ENCODE data around the gene MYH10. TPM values are rescaled to one million over a fixed set of nuclear protein-coding genes. Genes with fewer than 3 reads are reported as not detected.

The MYH10 gene
- total and polyA plus RNA-seq, 4 donors: 86.0 to 121 (median 106) TPM

- Histone ChIP-seq H3K4me3 (ENCODE audit: low read depth, low read length) (no peak overlapping the region), H3K9me3 (ENCODE audit: control insufficient read depth, insufficient read depth, low read length) (no peaks in the 10 kb centered on the region), H3K36me3 (ENCODE audit: control insufficient read depth, insufficient read depth, low read length) (peaks cover 29% of the 10 kb centered on the region), H3K4me1 (ENCODE audit: control insufficient read depth, insufficient read depth, low read length) (no peaks in the 10 kb centered on the region), H3K27me3 (ENCODE audit: control insufficient read depth, insufficient read depth, low read length) (no peaks in the 10 kb centered on the region), H3K27ac (ENCODE audit: low read depth, low read length) (no peak overlapping the region)
- DNase-seq (ENCODE audit: low read depth in 4 of 6, low spot score in 6 of 6): no peak
- WGBS (ENCODE audit: insufficient coverage): no CpG with 5 or more reads among the region's 3 CpGs
These were observed 177.2 kb downstream of the MYH10 start for GRCh38 chr17:8453326-8453725.

GRCh38 chr17:8451933-8452614 is 178.5 kb downstream of the MYH10 start:
- peaks cover 32% of the 10 kb centered on the region for H3K36me3 ChIP-seq (ENCODE audit: control insufficient read depth, insufficient read depth, low read length)
- no peaks in the 10 kb centered on the region for H3K4me1 ChIP-seq (ENCODE audit: control insufficient read depth, insufficient read depth, low read length)
- no peaks in the 10 kb centered on the region for H3K9me3 ChIP-seq (ENCODE audit: control insufficient read depth, insufficient read depth, low read length)
- DNase-seq (ENCODE audit: low read depth in 4 of 6, low spot score in 6 of 6): no peak
- H3K27me3 ChIP-seq (ENCODE audit: control insufficient read depth, insufficient read depth, low read length): no peaks in the 10 kb centered on the region
- no peak overlapping the region for H3K27ac ChIP-seq (ENCODE audit: low read depth, low read length)
- no peak overlapping the region for H3K4me3 ChIP-seq (ENCODE audit: low read depth, low read length)
- 91% methylated on average over 4 of the region's 8 CpGs for WGBS (ENCODE audit: insufficient coverage)

- H3K27ac ChIP-seq (ENCODE audit: low read depth, low read length): no peak overlapping the region
- H3K36me3 ChIP-seq (ENCODE audit: control insufficient read depth, insufficient read depth, low read length): peaks cover 23% of the 10 kb centered on the region
- H3K27me3 ChIP-seq (ENCODE audit: control insufficient read depth, insufficient read depth, low read length): no peaks in the 10 kb centered on the region
- no peaks in the 10 kb centered on the region for H3K4me1 ChIP-seq (ENCODE audit: control insufficient read depth, insufficient read depth, low read length)
- no peak overlapping the region for H3K4me3 ChIP-seq (ENCODE audit: low read depth, low read length)
- H3K9me3 ChIP-seq (ENCODE audit: control insufficient read depth, insufficient read depth, low read length): no peaks in the 10 kb centered on the region
- DNase-seq (ENCODE audit: low read depth in 4 of 6, low spot score in 6 of 6): no peak
- no CpG with 5 or more reads among the region's 3 CpGs for WGBS (ENCODE audit: insufficient coverage)
These were observed 182.2 kb downstream of the MYH10 start for GRCh38 chr17:8448310-8448709.

GRCh38 chr17:8447799-8448198 is 182.7 kb downstream of the MYH10 start:
- Histone ChIP-seq H3K4me3 (ENCODE audit: low read depth, low read length) (no peak overlapping the region), H3K4me1 (ENCODE audit: control insufficient read depth, insufficient read depth, low read length) (no peaks in the 10 kb centered on the region), H3K27ac (ENCODE audit: low read depth, low read length) (no peak overlapping the region), H3K27me3 (ENCODE audit: control insufficient read depth, insufficient read depth, low read length) (no peaks in the 10 kb centered on the region), H3K36me3 (ENCODE audit: control insufficient read depth, insufficient read depth, low read length) (peaks cover 23% of the 10 kb centered on the region), H3K9me3 (ENCODE audit: control insufficient read depth, insufficient read depth, low read length) (no peaks in the 10 kb centered on the region)
- DNase-seq (ENCODE audit: low read depth in 4 of 6, low spot score in 6 of 6): no peak
- WGBS (ENCODE audit: insufficient coverage): 57% methylated on average over 2 of the region's 4 CpGs

GRCh38 chr17:8445536-8445935 is 185.0 kb downstream of the MYH10 start:
- Histone ChIP-seq H3K27me3 (ENCODE audit: control insufficient read depth, insufficient read depth, low read length) (no peaks in the 10 kb centered on the region), H3K9me3 (ENCODE audit: control insufficient read depth, insufficient read depth, low read length) (no peaks in the 10 kb centered on the region), H3K36me3 (ENCODE audit: control insufficient read depth, insufficient read depth, low read length) (peaks cover 16% of the 10 kb centered on the region), H3K4me3 (ENCODE audit: low read depth, low read length) (no peak overlapping the region), H3K4me1 (ENCODE audit: control insufficient read depth, insufficient read depth, low read length) (no peaks in the 10 kb centered on the region), H3K27ac (ENCODE audit: low read depth, low read length) (no peak overlapping the region)
- no peak for DNase-seq (ENCODE audit: low read depth in 4 of 6, low spot score in 6 of 6)
- 81% methylated on average over 3 of the region's 4 CpGs for WGBS (ENCODE audit: insufficient coverage)

- Histone ChIP-seq H3K4me3 (ENCODE audit: low read depth, low read length) (no peak overlapping the region), H3K4me1 (ENCODE audit: control insufficient read depth, insufficient read depth, low read length) (no peaks in the 10 kb centered on the region), H3K27ac (ENCODE audit: low read depth, low read length) (no peak overlapping the region), H3K27me3 (ENCODE audit: control insufficient read depth, insufficient read depth, low read length) (no peaks in the 10 kb centered on the region), H3K36me3 (ENCODE audit: control insufficient read depth, insufficient read depth, low read length) (peaks cover 16% of the 10 kb centered on the region), H3K9me3 (ENCODE audit: control insufficient read depth, insufficient read depth, low read length) (no peaks in the 10 kb centered on the region)
- DNase-seq (ENCODE audit: low read depth in 4 of 6, low spot score in 6 of 6): no peak
- WGBS (ENCODE audit: insufficient coverage): no CpG with 5 or more reads among the region's 4 CpGs
These were observed 186.0 kb downstream of the MYH10 start for GRCh38 chr17:8444494-8444893.

- no peaks in the 10 kb centered on the region for H3K9me3 ChIP-seq (ENCODE audit: control insufficient read depth, insufficient read depth, low read length)
- H3K27ac ChIP-seq (ENCODE audit: low read depth, low read length): no peak overlapping the region
- H3K4me3 ChIP-seq (ENCODE audit: low read depth, low read length): no peak overlapping the region
- H3K36me3 ChIP-seq (ENCODE audit: control insufficient read depth, insufficient read depth, low read length): peaks cover 15% of the 10 kb centered on the region
- no peaks in the 10 kb centered on the region for H3K27me3 ChIP-seq (ENCODE audit: control insufficient read depth, insufficient read depth, low read length)
- H3K4me1 ChIP-seq (ENCODE audit: control insufficient read depth, insufficient read depth, low read length): no peaks in the 10 kb centered on the region
- no peak for DNase-seq (ENCODE audit: low read depth in 4 of 6, low spot score in 6 of 6)
- WGBS (ENCODE audit: insufficient coverage): 63% methylated on average over 6 of the region's 7 CpGs
These were observed 186.8 kb downstream of the MYH10 start for GRCh38 chr17:8443756-8444155.

- no peaks in the 10 kb centered on the region for H3K9me3 ChIP-seq (ENCODE audit: control insufficient read depth, insufficient read depth, low read length)
- peaks cover 17% of the 10 kb centered on the region for H3K36me3 ChIP-seq (ENCODE audit: control insufficient read depth, insufficient read depth, low read length)
- H3K4me1 ChIP-seq (ENCODE audit: control insufficient read depth, insufficient read depth, low read length): no peaks in the 10 kb centered on the region
- no peak overlapping the region for H3K27ac ChIP-seq (ENCODE audit: low read depth, low read length)
- H3K4me3 ChIP-seq (ENCODE audit: low read depth, low read length): no peak overlapping the region
- H3K27me3 ChIP-seq (ENCODE audit: control insufficient read depth, insufficient read depth, low read length): no peaks in the 10 kb centered on the region
- WGBS (ENCODE audit: insufficient coverage): no CpG with 5 or more reads among the region's 2 CpGs
- no peak for DNase-seq (ENCODE audit: low read depth in 4 of 6, low spot score in 6 of 6)
These were observed 188.2 kb downstream of the MYH10 start for GRCh38 chr17:8442310-8442709.

- Histone ChIP-seq H3K4me3 (ENCODE audit: low read depth, low read length) (no peak overlapping the region), H3K27ac (ENCODE audit: low read depth, low read length) (no peak overlapping the region), H3K4me1 (ENCODE audit: control insufficient read depth, insufficient read depth, low read length) (no peaks in the 10 kb centered on the region), H3K27me3 (ENCODE audit: control insufficient read depth, insufficient read depth, low read length) (no peaks in the 10 kb centered on the region), H3K36me3 (ENCODE audit: control insufficient read depth, insufficient read depth, low read length) (peaks cover 11% of the 10 kb centered on the region), H3K9me3 (ENCODE audit: control insufficient read depth, insufficient read depth, low read length) (no peaks in the 10 kb centered on the region)
- 88% methylated on average over 1 of the region's 2 CpGs for WGBS (ENCODE audit: insufficient coverage)
- no peak for DNase-seq (ENCODE audit: low read depth in 4 of 6, low spot score in 6 of 6)
These were observed 188.8 kb downstream of the MYH10 start for GRCh38 chr17:8441690-8442089.

GRCh38 chr17:8439681-8440080 is 190.8 kb downstream of the MYH10 start:
- no peak overlapping the region for H3K27ac ChIP-seq (ENCODE audit: low read depth, low read length)
- no peak for DNase-seq (ENCODE audit: low read depth in 4 of 6, low spot score in 6 of 6)
- H3K27me3 ChIP-seq (ENCODE audit: control insufficient read depth, insufficient read depth, low read length): no peaks in the 10 kb centered on the region
- peaks cover 10% of the 10 kb centered on the region for H3K36me3 ChIP-seq (ENCODE audit: control insufficient read depth, insufficient read depth, low read length)
- no peaks in the 10 kb centered on the region for H3K4me1 ChIP-seq (ENCODE audit: control insufficient read depth, insufficient read depth, low read length)
- no peak overlapping the region for H3K4me3 ChIP-seq (ENCODE audit: low read depth, low read length)
- no peaks in the 10 kb centered on the region for H3K9me3 ChIP-seq (ENCODE audit: control insufficient read depth, insufficient read depth, low read length)
- 100% methylated on average over 2 of the region's 3 CpGs for WGBS (ENCODE audit: insufficient coverage)
